ENCODE results near the gene FOCAD. TPM values are rescaled to one million over a fixed set of nuclear protein-coding genes. Genes with fewer than 3 reads are reported as not detected.

Gene FOCAD, protein sequence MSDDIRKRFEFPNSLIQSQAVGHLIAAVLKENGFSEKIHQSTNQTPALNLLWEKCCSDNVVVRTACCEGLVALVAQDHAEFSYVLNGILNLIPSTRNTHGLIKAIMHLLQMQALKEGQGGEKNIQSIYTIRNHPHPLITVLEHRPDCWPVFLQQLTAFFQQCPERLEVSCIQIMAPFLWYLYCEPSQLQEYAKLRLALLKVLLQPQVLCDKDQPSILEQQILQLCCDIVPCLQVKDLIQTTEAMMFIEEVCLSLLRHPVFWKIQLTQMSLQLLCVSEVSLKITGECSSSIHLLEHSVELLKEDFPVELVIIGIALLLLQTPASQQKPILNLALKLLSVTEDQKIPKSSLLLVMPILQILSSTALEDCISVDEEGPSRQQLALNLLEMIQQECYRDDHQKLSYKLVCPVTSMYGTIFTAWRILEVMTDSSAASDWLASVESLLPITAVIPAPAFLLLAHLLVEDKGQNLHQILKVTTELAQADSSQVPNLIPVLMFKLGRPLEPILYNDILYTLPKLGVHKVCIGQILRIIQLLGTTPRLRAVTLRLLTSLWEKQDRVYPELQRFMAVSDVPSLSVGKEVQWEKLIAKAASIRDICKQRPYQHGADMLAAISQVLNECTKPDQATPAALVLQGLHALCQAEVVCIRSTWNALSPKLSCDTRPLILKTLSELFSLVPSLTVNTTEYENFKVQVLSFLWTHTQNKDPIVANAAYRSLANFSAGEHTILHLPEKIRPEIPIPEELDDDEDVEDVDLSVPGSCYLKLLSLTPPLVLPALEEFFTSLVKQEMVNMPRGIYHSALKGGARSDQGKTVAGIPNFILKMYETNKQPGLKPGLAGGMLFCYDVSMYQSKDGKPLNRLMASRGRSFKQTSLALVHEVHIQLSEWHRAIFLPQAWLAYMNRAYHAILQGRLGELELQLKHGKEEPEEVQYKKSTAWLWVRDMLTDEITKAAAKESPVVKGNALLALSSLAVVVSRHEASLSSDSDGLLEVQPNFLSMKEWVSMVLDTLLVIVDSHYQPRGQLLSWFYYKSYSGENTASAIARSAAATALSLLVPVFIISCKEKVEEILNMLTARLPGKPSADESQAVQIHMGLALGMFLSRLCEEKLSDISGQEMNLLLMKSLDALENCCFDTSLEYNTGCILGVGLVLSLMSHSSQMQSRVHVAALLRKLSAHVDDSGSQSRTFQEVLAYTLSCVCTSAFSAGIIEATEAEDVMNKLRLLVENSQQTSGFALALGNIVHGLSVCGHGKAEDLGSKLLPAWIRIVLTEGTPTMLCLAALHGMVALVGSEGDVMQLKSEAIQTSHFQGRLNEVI (N-terminal part only)
- total RNA-seq, result 33.0 and 60.8 TPM in 2 replicates

DNA sequence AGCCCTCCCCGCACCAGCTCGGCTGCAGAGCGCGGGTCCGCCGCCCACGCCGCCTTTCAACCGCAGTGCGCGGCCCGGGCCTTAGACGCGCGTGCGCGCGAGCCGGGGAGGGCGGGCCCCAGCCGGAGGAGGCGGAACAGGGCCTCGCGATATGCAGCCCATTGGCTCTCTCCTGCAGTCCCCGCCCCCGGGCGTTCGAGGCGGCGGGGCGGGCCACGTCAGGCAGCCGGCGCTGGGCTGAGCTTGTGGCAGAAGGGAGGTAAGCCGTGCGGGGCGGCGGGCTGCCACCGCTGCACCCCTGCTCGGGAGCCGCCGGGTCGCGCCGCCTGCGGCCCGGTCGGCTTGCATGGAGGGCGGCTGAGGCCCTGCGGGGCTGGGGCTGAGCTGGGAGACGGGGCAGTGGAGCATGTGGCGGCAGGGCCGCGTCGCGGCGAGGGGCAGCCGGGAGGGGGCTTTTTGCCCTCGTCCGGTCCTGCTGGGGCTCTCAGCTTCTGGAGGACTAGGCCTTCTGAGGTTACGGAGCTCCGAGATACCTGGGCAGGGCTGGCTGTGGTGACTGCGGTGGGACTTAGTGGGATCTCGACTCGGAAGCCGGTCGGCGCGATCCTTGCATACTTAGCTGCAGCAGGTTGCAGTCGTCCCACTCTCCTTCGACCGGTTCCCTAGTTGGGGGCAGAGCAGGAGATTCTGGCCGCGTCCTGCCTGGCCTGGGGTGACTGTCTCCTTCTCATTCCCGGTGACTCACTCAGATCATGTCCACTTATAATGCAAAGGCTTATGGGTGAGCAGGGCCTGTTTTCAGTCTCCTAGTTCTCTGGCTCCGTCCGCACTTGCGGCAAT, at the start of gene FOCAD:
Gene FOCAD (plus strand): TSS at position 225 of the 840 bp plus-strand sequence. CDS start 31,095 bp downstream, outside the sequence.

DNA sequence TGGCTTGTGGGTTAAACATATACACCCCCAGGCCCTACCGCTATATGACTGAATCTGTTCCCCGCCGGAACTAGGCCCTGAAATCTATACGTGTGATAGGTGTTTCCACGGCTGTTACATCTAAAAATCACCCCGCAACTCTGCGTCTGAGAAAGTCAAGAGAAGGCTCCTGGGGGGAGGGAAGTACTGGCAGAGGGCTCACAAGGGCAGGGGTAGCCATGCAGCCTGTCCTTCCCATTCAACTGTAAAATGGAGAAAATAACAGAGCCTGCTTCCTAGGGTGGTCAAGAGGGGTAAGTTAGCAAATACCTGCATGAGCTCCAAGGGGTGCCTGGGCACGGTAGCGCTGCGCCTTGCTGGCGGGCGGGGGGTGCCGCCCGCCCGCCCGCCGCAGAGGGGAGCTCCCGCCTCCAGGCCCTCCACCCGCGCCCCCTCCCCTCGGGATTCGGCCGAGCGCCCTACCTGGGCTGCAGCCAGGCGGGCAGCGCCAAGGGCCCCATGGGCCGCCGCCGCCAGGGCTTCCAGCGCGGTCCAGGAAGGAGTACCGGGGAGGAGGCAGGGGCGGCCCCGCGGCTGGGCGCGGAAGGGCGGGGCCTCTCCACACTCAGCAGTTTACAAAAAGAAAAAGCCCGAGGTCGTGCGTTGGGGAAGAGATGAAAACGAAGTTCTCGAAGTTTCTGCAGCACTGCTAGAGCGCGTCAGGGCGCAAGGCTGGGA, 347.2 kb downstream of the FOCAD start, which contains the start of gene HACD4:
Gene HACD4 (minus strand): TSS at position 550 of the 717 bp plus-strand sequence. CDS start 50 bp downstream, at position 500.

Other genes with a start within 250 kb of the FOCAD start
- 14.5 and 23.3 TPM in 2 replicates for gene MLLT3, start 61.8 kb upstream of the FOCAD start, total RNA-seq

Measured in airway epithelial cell (primary cell).